Lower leg skin (tissue), 3 donors: ENCODE measurements around the gene THSD4.

Experiments
- CTCF ChIP-seq, 3 donors: fragments of 450-650 bp; IDR thresholded peaks; one replicate each; pipeline ENCODE4 v1.5.1; 2016; ENCODE audit warnings: antibody characterized with exemption in 3 of 3, mild to moderate bottlenecking in 3 of 3, moderate library complexity in 2 of 3
- POLR2A ChIP-seq, 2 donors: fragments of 450-650 bp; IDR thresholded peaks; one replicate each; pipeline ENCODE4 v1.6.1; 2016 to 2017; ENCODE audit warnings: antibody characterized with exemption in 2 of 2, mild to moderate bottlenecking in 1 of 2, moderate library complexity in 1 of 2

- TF ChIP-seq CTCF (IDR thresholded peaks at IDR 0.05) (no peak), POLR2A (IDR thresholded peaks at IDR 0.05) (no peak)
These were observed 130.3 kb downstream of the THSD4 start for GRCh38 chr15:71245588-71245987.
